HepG2 (cell line): Measurements from ENCODE around the gene AP1M1. TPM values are rescaled to one million over a fixed set of nuclear protein-coding genes. Genes with fewer than 3 reads are reported as not detected.

Experiments
- ARNTL ChIP-seq: sonication (generic); formaldehyde crosslinking; IDR thresholded peaks from 2 replicates; pipeline ENCODE4 v1.4.0; 2020; ENCODE audit warnings: mild to moderate bottlenecking, missing genetic modification reagents
- ATF2 ChIP-seq: sonication (generic); formaldehyde crosslinking; IDR thresholded peaks from 2 replicates; pipeline ENCODE4 v1.4.0; 2020; ENCODE audit warnings: missing genetic modification reagents
- CCDC6 ChIP-seq: sonication (generic); formaldehyde crosslinking; IDR thresholded peaks from 2 replicates; pipeline ENCODE4 v1.8.1; 2022; ENCODE audit warnings: mild to moderate bottlenecking, missing genetic modification reagents, moderate library complexity
- CEBPG ChIP-seq: IDR thresholded peaks from 2 replicates; pipeline ENCODE4 v1.6.1; 2016
- EEA1 ChIP-seq: sonication (generic); formaldehyde crosslinking; IDR thresholded peaks from 2 replicates; pipeline ENCODE4 v1.5.1; 2020; ENCODE audit warnings: mild to moderate bottlenecking, missing genetic modification reagents, borderline replicate concordance
- FIP1L1 ChIP-seq: fragments of 200-400 bp; formaldehyde crosslinking; IDR thresholded peaks from 2 replicates; pipeline ENCODE4 v1.6.1; 2018; ENCODE audit warnings: low read depth, mild to moderate bottlenecking, low read length, moderate library complexity, borderline replicate concordance; ENCODE audit not compliant: insufficient read depth
- FOSL1 ChIP-seq: sonication (generic); formaldehyde crosslinking; IDR thresholded peaks from 2 replicates; pipeline ENCODE4 v1.9.0; 2021; ENCODE audit warnings: missing genetic modification reagents, borderline replicate concordance
- FOXP4 ChIP-seq: sonication (generic); formaldehyde crosslinking; IDR thresholded peaks from 2 replicates; pipeline ENCODE4 v1.4.0; 2020; ENCODE audit warnings: missing genetic modification reagents
- GATAD1 ChIP-seq: IDR thresholded peaks from 2 replicates; pipeline ENCODE4 v1.6.1; 2016; ENCODE audit warnings: missing genetic modification reagents, missing compliant biosample characterization
- IKZF1 ChIP-seq: fragments of 450-650 bp; IDR thresholded peaks from 2 replicates; pipeline ENCODE4 v1.7.1; 2016
- MEIS1 ChIP-seq: sonication (generic); formaldehyde crosslinking; IDR thresholded peaks from 2 replicates; pipeline ENCODE4 v1.9.0; 2021; ENCODE audit warnings: mild to moderate bottlenecking, missing genetic modification reagents, moderate library complexity, borderline replicate concordance
- NFKBIZ ChIP-seq: IDR thresholded peaks from 2 replicates; pipeline ENCODE4 v1.6.1; 2018; ENCODE audit warnings: missing genetic modification reagents, missing compliant biosample characterization
- RELA ChIP-seq: sonication (generic); formaldehyde crosslinking; IDR thresholded peaks from 2 replicates; pipeline ENCODE4 v1.4.0; 2020; ENCODE audit warnings: missing genetic modification reagents
- TCF12 ChIP-seq, 2 experiments: fragments of 450-650 bp in 1 of 2; sonication (generic) in 1 of 2; formaldehyde crosslinking in 1 of 2; IDR thresholded peaks; 2 replicates each; pipeline versions ENCODE4 v1.6.1 to v1.8.0; 2017 to 2022; ENCODE audit warnings: antibody characterized with exemption in 1 of 2, mild to moderate bottlenecking in 1 of 2, missing genetic modification reagents in 1 of 2, moderate library complexity in 1 of 2
- WIZ ChIP-seq: sonication (generic); formaldehyde crosslinking; IDR thresholded peaks from 2 replicates; pipeline ENCODE4 v1.5.1; 2020; ENCODE audit warnings: mild to moderate bottlenecking, missing genetic modification reagents
- XBP1 ChIP-seq: sonication (generic); formaldehyde crosslinking; IDR thresholded peaks from 2 replicates; pipeline ENCODE4 v1.5.0; 2020; ENCODE audit warnings: missing genetic modification reagents
- YY1 ChIP-seq: IDR thresholded peaks from 2 replicates; pipeline ENCODE4 v1.6.1; 2011; ENCODE audit warnings: low read length, low read depth, moderate library complexity, mild to moderate bottlenecking; ENCODE audit not compliant: insufficient read depth, insufficient replicate concordance
- ZNF451 ChIP-seq: sonication (generic); formaldehyde crosslinking; IDR thresholded peaks from 2 replicates; pipeline ENCODE4 v1.5.0; 2020; ENCODE audit warnings: mild to moderate bottlenecking, missing genetic modification reagents
- ZNF484 ChIP-seq: sonication (generic); formaldehyde crosslinking; IDR thresholded peaks from 2 replicates; pipeline ENCODE4 v1.5.1; 2020; ENCODE audit warnings: mild to moderate bottlenecking, low read depth, missing genetic modification reagents, borderline replicate concordance
- ZNF564 ChIP-seq: sonication (generic); formaldehyde crosslinking; IDR thresholded peaks from 2 replicates; pipeline ENCODE4 v1.8.1; 2023; ENCODE audit warnings: mild to moderate bottlenecking, missing genetic modification reagents
- ZSCAN22 ChIP-seq: sonication (generic); formaldehyde crosslinking; IDR thresholded peaks from 2 replicates; pipeline ENCODE4 v1.4.0; 2020; ENCODE audit warnings: mild to moderate bottlenecking, missing genetic modification reagents
- polyA plus RNA-seq, 8 experiments: library from polyadenylated mRNA; depleted of rRNA in 3 of 8; stranded (reverse) in 7 of 8; unstranded in 1 of 8; fragments of >200 nt; fragmentation: Illumina TruSeq in 4 of 8; extraction: Trizol in 4 of 8; gene quantifications; 2 replicates each; pipeline versions ENCODE4 v1.2.1 to v1.2.3, GENCODE V29; 2011 to 2016; ENCODE audit warnings: low read depth in 4 of 8, missing spikeins in 1 of 8, mixed read lengths in 1 of 8; ENCODE audit not compliant: insufficient read depth in 1 of 8
- total RNA-seq, 5 experiments: library from RNA; depleted of rRNA; stranded (reverse); fragments of >200 nt; fragmentation: Illumina TruSeq; extraction: Trizol; gene quantifications; 2 replicates each; pipeline ENCODE4 v1.2.3, GENCODE V29; 2016; ENCODE audit warnings: low read depth in 1 of 5
- TF ChIP-seq, protein P1 (sequence below): sonication (generic); formaldehyde crosslinking; IDR thresholded peaks from 2 replicates; pipeline ENCODE4 v1.8.0; 2022; ENCODE audit warnings: mild to moderate bottlenecking, missing genetic modification reagents, moderate library complexity
- TF ChIP-seq, protein P2 (sequence below): IDR thresholded peaks from 2 replicates; pipeline ENCODE4 v1.6.1; 2012; ENCODE audit warnings: low read depth, low read length, improper control_type of control experiment

AP1M1 gene
- total and polyA plus RNA-seq, 2 of the 13 experiments (the other 11 are each of a cell fraction or from before 2014, with no cell fraction given), result 34.4 to 46.1 TPM

DNA sequence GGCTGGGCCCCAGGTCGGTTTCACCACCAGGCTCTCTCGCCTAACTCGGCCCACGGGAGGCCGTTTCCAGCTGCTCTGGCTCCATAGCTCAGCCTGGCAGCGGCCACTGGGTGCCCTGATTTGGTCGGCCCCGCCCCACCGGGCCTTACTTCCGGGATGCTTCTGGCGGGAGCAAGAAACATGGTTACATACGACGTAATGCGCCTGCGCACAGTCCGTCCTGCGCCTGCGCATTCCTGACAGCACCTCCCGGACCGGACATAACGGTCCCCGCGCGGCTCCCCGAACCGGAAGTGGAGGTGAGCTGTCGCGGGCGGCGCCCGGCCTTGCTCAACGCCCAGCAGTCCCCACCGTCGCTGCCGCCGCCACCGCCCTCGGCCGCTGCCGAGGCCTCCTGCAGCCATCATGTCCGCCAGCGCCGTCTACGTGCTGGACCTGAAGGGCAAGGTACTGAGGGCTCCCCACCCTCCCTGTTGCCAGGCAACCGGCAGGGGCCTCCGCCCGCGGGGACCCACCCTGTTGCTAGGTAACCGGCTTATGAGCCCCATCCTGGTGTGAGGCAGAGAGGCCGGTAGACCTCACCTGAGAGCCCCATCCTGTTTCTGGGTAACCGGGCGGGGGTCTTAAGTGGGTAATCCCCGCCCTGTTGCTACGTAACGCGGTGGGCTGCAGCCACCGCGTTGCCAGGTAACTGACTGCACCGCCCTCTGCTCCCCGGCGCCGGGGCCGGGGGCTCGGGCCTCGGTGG, at the start of gene AP1M1 (continued):
- TF ChIP-seq CCDC6 (CRISPR knock-in tag) (no peak; the same call in 1 of the 2 replicates), GATAD1 (CRISPR knock-in tag) (peak; percentile 90), CEBPG (CRISPR knock-in tag) (0 out of 2 replicates have a peak, but pooled peaks have one; percentile 52), ZNF484 (CRISPR knock-in tag) (no peak), MEIS1 (CRISPR knock-in tag) (0 out of 2 replicates have a peak, but pooled peaks have one; percentile 26), ARNTL (CRISPR knock-in tag) (no peak), YY1 (peak; percentile 88), EEA1 (CRISPR knock-in tag) (no peak; the same call in 1 of the 2 replicates), ZNF451 (CRISPR knock-in tag) (no peak; the same call in 1 of the 2 replicates), FOXP4 (no peak; the same call in none of the 2 replicates), ATF2 (CRISPR knock-in tag) (no peak), FOSL1 (CRISPR knock-in tag) (no peak), IKZF1 (no peak), WIZ (CRISPR knock-in tag) (no peak), ZSCAN22 (CRISPR knock-in tag) (no peak), TCF12 (IDR thresholded peaks at IDR 0.05) (no peak), TCF12 (CRISPR knock-in tag; IDR thresholded peaks at IDR 0.05) (0 out of 2 replicates have a peak, but pooled peaks have one; percentile 66), FIP1L1 (no peak), RELA (CRISPR knock-in tag) (0 out of 2 replicates have a peak, but pooled peaks have one; percentile 35), ZNF564 (no peak), XBP1 (CRISPR knock-in tag) (no peak), NFKBIZ (CRISPR knock-in tag) (no peak)
- TF ChIP-seq, protein P1, sequence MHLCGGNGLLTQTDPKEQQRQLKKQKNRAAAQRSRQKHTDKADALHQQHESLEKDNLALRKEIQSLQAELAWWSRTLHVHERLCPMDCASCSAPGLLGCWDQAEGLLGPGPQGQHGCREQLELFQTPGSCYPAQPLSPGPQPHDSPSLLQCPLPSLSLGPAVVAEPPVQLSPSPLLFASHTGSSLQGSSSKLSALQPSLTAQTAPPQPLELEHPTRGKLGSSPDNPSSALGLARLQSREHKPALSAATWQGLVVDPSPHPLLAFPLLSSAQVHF, result no peak
- TF ChIP-seq, protein P2, sequence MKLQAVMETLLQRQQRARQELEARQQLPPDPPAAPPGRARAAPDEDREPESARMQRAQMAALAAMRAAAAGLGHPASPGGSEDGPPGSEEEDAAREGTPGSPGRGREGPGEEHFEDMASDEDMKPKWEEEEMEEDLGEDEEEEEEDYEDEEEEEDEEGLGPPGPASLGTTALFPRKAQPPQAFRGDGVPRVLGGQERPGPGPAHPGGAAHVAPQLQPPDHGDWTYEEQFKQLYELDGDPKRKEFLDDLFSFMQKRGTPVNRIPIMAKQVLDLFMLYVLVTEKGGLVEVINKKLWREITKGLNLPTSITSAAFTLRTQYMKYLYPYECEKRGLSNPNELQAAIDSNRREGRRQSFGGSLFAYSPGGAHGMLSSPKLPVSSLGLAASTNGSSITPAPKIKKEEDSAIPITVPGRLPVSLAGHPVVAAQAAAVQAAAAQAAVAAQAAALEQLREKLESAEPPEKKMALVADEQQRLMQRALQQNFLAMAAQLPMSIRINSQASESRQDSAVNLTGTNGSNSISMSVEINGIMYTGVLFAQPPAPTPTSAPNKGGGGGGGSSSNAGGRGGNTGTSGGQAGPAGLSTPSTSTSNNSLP, result 0 out of 2 replicates have a peak, but pooled peaks have one; percentile 4
